Measurements from ENCODE around the gene CHCHD2. TPM values are rescaled to one million over a fixed set of nuclear protein-coding genes. Genes with fewer than 3 reads are reported as not detected.

The CHCHD2 gene
- total and polyA plus RNA-seq, 9 of the 15 experiments (the other 6 are each of a cell fraction or from before 2014, with no cell fraction given) = 145 to 1,044 (median 648) TPM

GRCh38 chr7:56105508-56105907, 768 bp downstream of the CHCHD2 start (continued):
- TF ChIP-seq FOXM1 (IDR thresholded peaks at IDR 0.05; ENCODE audit: low read depth) (no peak), FOXM1 (CRISPR knock-in tag; IDR thresholded peaks at IDR 0.05; ENCODE audit: low read depth) (no peak), ZNF184 (CRISPR knock-in tag; IDR thresholded peaks at IDR 0.05) (no peak), GABPB2 (CRISPR knock-in tag; conservative IDR thresholded peaks at IDR 0.05) (no peak), POLR2G (IDR thresholded peaks at IDR 0.05; ENCODE audit: low read depth, low read length) (peak; percentile 38; the same call in 1 of the 2 replicates), ATF1 (CRISPR knock-in tag; IDR thresholded peaks at IDR 0.05) (no peak), ATF1 (tag; IDR thresholded peaks at IDR 0.05) (peak; percentile 69), NRF1 (conservative IDR thresholded peaks at IDR 0.05 in 1 of 2, IDR thresholded peaks at IDR 0.05 in 1 of 2) (peak; percentile 71 to 73), SPI1 (IDR thresholded peaks at IDR 0.05; ENCODE audit: borderline replicate concordance, low read depth, low read length) (peak; percentile 67), NFXL1 (CRISPR knock-in tag; IDR thresholded peaks at IDR 0.05) (no peak), MXI1 (IDR thresholded peaks at IDR 0.05; ENCODE audit: low read depth, low read length) (no peak), CREM (IDR thresholded peaks at IDR 0.05; ENCODE audit: low read depth) (peak; percentile 85), MGA (IDR thresholded peaks at IDR 0.05) (no peak)
- TF ChIP-seq, protein P1, sequence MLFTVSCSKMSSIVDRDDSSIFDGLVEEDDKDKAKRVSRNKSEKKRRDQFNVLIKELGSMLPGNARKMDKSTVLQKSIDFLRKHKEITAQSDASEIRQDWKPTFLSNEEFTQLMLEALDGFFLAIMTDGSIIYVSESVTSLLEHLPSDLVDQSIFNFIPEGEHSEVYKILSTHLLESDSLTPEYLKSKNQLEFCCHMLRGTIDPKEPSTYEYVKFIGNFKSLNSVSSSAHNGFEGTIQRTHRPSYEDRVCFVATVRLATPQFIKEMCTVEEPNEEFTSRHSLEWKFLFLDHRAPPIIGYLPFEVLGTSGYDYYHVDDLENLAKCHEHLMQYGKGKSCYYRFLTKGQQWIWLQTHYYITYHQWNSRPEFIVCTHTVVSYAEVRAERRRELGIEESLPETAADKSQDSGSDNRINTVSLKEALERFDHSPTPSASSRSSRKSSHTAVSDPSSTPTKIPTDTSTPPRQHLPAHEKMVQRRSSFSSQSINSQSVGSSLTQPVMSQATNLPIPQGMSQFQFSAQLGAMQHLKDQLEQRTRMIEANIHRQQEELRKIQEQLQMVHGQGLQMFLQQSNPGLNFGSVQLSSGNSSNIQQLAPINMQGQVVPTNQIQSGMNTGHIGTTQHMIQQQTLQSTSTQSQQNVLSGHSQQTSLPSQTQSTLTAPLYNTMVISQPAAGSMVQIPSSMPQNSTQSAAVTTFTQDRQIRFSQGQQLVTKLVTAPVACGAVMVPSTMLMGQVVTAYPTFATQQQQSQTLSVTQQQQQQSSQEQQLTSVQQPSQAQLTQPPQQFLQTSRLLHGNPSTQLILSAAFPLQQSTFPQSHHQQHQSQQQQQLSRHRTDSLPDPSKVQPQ (CRISPR knock-in tag; IDR thresholded peaks at IDR 0.05; ENCODE audit: borderline replicate concordance) = no peak
- TF ChIP-seq, protein P2, sequence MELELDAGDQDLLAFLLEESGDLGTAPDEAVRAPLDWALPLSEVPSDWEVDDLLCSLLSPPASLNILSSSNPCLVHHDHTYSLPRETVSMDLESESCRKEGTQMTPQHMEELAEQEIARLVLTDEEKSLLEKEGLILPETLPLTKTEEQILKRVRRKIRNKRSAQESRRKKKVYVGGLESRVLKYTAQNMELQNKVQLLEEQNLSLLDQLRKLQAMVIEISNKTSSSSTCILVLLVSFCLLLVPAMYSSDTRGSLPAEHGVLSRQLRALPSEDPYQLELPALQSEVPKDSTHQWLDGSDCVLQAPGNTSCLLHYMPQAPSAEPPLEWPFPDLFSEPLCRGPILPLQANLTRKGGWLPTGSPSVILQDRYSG (tag; conservative IDR thresholded peaks at IDR 0.05; ENCODE audit: low read depth) = no peak

Measured in K562 (cell line).